Measurements from ENCODE around the gene SLC25A40.

Gene SLC25A40

GRCh38 chr7:87784424-87784823 is 91.7 kb downstream of the SLC25A40 start:
- no peak for DNase-seq (ENCODE audit: low read depth in 2 of 2)
